ENCODE results near the gene GLIS1.

Gene GLIS1

GRCh38 chr1:53689736-53690326 lies 49.1 kb downstream of the GLIS1 start:
- no peak for DNase-seq (ENCODE audit: low spot score)
- TF ChIP-seq CTCF (IDR thresholded peaks at IDR 0.05; ENCODE audit: extremely low read depth, insufficient read depth, missing control alignments): no peak
- in situ Hi-C loops (cut with MboI; ENCODE audit: low pct_unique_long_range_greater_than_20kb, low sequenced_read_pairs, unreplicated experiment): no loop called here

GRCh38 chr1:53689223-53689622 lies 49.7 kb downstream of the GLIS1 start:
- in situ Hi-C loops (cut with MboI; ENCODE audit: low pct_unique_long_range_greater_than_20kb, low sequenced_read_pairs, unreplicated experiment): no loop called here
- TF ChIP-seq CTCF (IDR thresholded peaks at IDR 0.05; ENCODE audit: extremely low read depth, insufficient read depth, missing control alignments): no peak
- DNase-seq (ENCODE audit: low spot score): no peak

GRCh38 chr1:53688381-53689102 lies 50.4 kb downstream of the GLIS1 start:
- in situ Hi-C loops (cut with MboI; ENCODE audit: low pct_unique_long_range_greater_than_20kb, low sequenced_read_pairs, unreplicated experiment): no loop called here
- no peak for TF ChIP-seq CTCF (IDR thresholded peaks at IDR 0.05; ENCODE audit: extremely low read depth, insufficient read depth, missing control alignments)
- no peak for DNase-seq (ENCODE audit: low spot score)

- in situ Hi-C loops (cut with MboI; ENCODE audit: low pct_unique_long_range_greater_than_20kb, low sequenced_read_pairs, unreplicated experiment): no loop called here
- no peak for TF ChIP-seq CTCF (IDR thresholded peaks at IDR 0.05; ENCODE audit: extremely low read depth, insufficient read depth, missing control alignments)
- DNase-seq (ENCODE audit: low spot score): no peak
These were observed 51.1 kb downstream of the GLIS1 start for GRCh38 chr1:53687901-53688300.

- in situ Hi-C loops (cut with MboI; ENCODE audit: low pct_unique_long_range_greater_than_20kb, low sequenced_read_pairs, unreplicated experiment): no loop called here
These were observed 51.5 kb downstream of the GLIS1 start for GRCh38 chr1:53687426-53687825.

GRCh38 chr1:53686965-53687267 lies 52.0 kb downstream of the GLIS1 start:
- DNase-seq (ENCODE audit: low spot score): no peak
- in situ Hi-C loops (cut with MboI; ENCODE audit: low pct_unique_long_range_greater_than_20kb, low sequenced_read_pairs, unreplicated experiment): no loop called here
- TF ChIP-seq CTCF (IDR thresholded peaks at IDR 0.05; ENCODE audit: extremely low read depth, insufficient read depth, missing control alignments): no peak

More at GRCh38 chr1:53687426-53687825, 51.5 kb downstream of the GLIS1 start:
- no peak for DNase-seq (ENCODE audit: low spot score)
- no peak for TF ChIP-seq CTCF (IDR thresholded peaks at IDR 0.05; ENCODE audit: extremely low read depth, insufficient read depth, missing control alignments)

Measured in GM13977 (cell line).